HepG2 (cell line): ENCODE results near the gene ATP2B2. TPM values are rescaled to one million over a fixed set of nuclear protein-coding genes. Genes with fewer than 3 reads are reported as not detected.
A peak's percentile ranks its signal among the peaks of the same experiment; 100 is the strongest.

ENCODE experiments used
- ARNT2 ChIP-seq: sonication (generic); formaldehyde crosslinking; IDR thresholded peaks from 2 replicates; pipeline ENCODE4 v1.8.0; 2022; ENCODE audit warnings: mild to moderate bottlenecking, low read depth, missing genetic modification reagents, moderate library complexity
- ATF1 ChIP-seq: IDR thresholded peaks from 2 replicates; pipeline ENCODE4 v1.6.1; 2016; ENCODE audit warnings: mild to moderate bottlenecking, control low read depth
- KAT8 ChIP-seq: IDR thresholded peaks from 2 replicates; pipeline ENCODE4 v1.6.1; 2016; ENCODE audit warnings: missing genetic modification reagents, missing compliant biosample characterization
- RARA ChIP-seq: IDR thresholded peaks from 2 replicates; pipeline ENCODE4 v1.6.1; 2016; ENCODE audit warnings: missing genetic modification reagents, missing compliant biosample characterization
- RARG ChIP-seq: sonication (generic); formaldehyde crosslinking; IDR thresholded peaks from 2 replicates; pipeline ENCODE4 v1.4.0; 2020; ENCODE audit warnings: low read depth, mild to moderate bottlenecking, missing genetic modification reagents
- RBFOX2 ChIP-seq: fragments of 200-400 bp; formaldehyde crosslinking; IDR thresholded peaks from 2 replicates; pipeline ENCODE4 v1.6.1; 2017; ENCODE audit warnings: low read depth, mild to moderate bottlenecking, low read length
- YY1 ChIP-seq: IDR thresholded peaks from 2 replicates; pipeline ENCODE4 v1.6.1; 2011; ENCODE audit warnings: low read length, low read depth, moderate library complexity, mild to moderate bottlenecking; ENCODE audit not compliant: insufficient read depth, insufficient replicate concordance
- ZIK1 ChIP-seq: sonication (generic); formaldehyde crosslinking; IDR thresholded peaks from 2 replicates; pipeline ENCODE4 v1.5.0; 2020; ENCODE audit warnings: mild to moderate bottlenecking, low read depth, missing genetic modification reagents, borderline replicate concordance
- ZMAT3 ChIP-seq: sonication (generic); formaldehyde crosslinking; conservative IDR thresholded peaks from 2 replicates; pipeline ENCODE4 v1.7.0; 2021; ENCODE audit warnings: missing genetic modification reagents
- ZNF230 ChIP-seq: sonication (generic); formaldehyde crosslinking; IDR thresholded peaks from 2 replicates; pipeline ENCODE4 v1.4.0; 2020; ENCODE audit warnings: mild to moderate bottlenecking, missing genetic modification reagents
- ZNF251 ChIP-seq: sonication (generic); formaldehyde crosslinking; IDR thresholded peaks from 2 replicates; pipeline ENCODE4 v1.9.0; 2021; ENCODE audit warnings: mild to moderate bottlenecking, missing genetic modification reagents
- ZNF337 ChIP-seq: sonication (generic); formaldehyde crosslinking; IDR thresholded peaks from 2 replicates; pipeline ENCODE4 v1.5.1; 2020; ENCODE audit warnings: missing genetic modification reagents, low read depth, mild to moderate bottlenecking, borderline replicate concordance
- ZNF564 ChIP-seq: sonication (generic); formaldehyde crosslinking; IDR thresholded peaks from 2 replicates; pipeline ENCODE4 v1.8.1; 2023; ENCODE audit warnings: mild to moderate bottlenecking, missing genetic modification reagents
- ZSCAN22 ChIP-seq: sonication (generic); formaldehyde crosslinking; IDR thresholded peaks from 2 replicates; pipeline ENCODE4 v1.4.0; 2020; ENCODE audit warnings: mild to moderate bottlenecking, missing genetic modification reagents
- ZZZ3 ChIP-seq: sonication (generic); formaldehyde crosslinking; IDR thresholded peaks from 2 replicates; pipeline ENCODE4 v1.4.0; 2020; ENCODE audit warnings: missing genetic modification reagents, mild to moderate bottlenecking, borderline replicate concordance
- polyA plus RNA-seq, 8 experiments: library from polyadenylated mRNA; depleted of rRNA in 3 of 8; stranded (reverse) in 7 of 8; unstranded in 1 of 8; fragments of >200 nt; fragmentation: Illumina TruSeq in 4 of 8; extraction: Trizol in 4 of 8; gene quantifications; 2 replicates each; pipeline versions ENCODE4 v1.2.1 to v1.2.3, GENCODE V29; 2011 to 2016; ENCODE audit warnings: low read depth in 4 of 8, missing spikeins in 1 of 8, mixed read lengths in 1 of 8; ENCODE audit not compliant: insufficient read depth in 1 of 8
- total RNA-seq, 5 experiments: library from RNA; depleted of rRNA; stranded (reverse); fragments of >200 nt; fragmentation: Illumina TruSeq; extraction: Trizol; gene quantifications; 2 replicates each; pipeline ENCODE4 v1.2.3, GENCODE V29; 2016; ENCODE audit warnings: low read depth in 1 of 5
- TF ChIP-seq, protein P1 (sequence below): sonication (generic); formaldehyde crosslinking; conservative IDR thresholded peaks from 2 replicates; pipeline ENCODE4 v1.8.0; 2022; ENCODE audit warnings: mild to moderate bottlenecking, moderate library complexity, missing genetic modification reagents
- TF ChIP-seq, protein P2 (sequence below): sonication (generic); formaldehyde crosslinking; IDR thresholded peaks from 2 replicates; pipeline ENCODE4 v1.8.0; 2022; ENCODE audit warnings: missing genetic modification reagents, mild to moderate bottlenecking, inconsistent platforms, borderline replicate concordance
- TF ChIP-seq, protein P3 (sequence below): sonication (generic); formaldehyde crosslinking; IDR thresholded peaks from 2 replicates; pipeline ENCODE4 v1.4.0; 2020; ENCODE audit warnings: mild to moderate bottlenecking, missing genetic modification reagents
- TF ChIP-seq, protein P4 (sequence below): sonication (generic); IDR thresholded peaks from 2 replicates; pipeline ENCODE4 v1.6.1; 2016; ENCODE audit warnings: low read depth, borderline replicate concordance
- TF ChIP-seq, protein P5 (sequence below): sonication (generic); formaldehyde crosslinking; IDR thresholded peaks from 2 replicates; pipeline ENCODE4 v1.8.0; 2022; ENCODE audit warnings: mild to moderate bottlenecking, missing genetic modification reagents, moderate library complexity
- TF ChIP-seq, protein P6 (sequence below): IDR thresholded peaks from 2 replicates; pipeline ENCODE4 v1.6.1; 2016; ENCODE audit warnings: missing genetic modification reagents, missing compliant biosample characterization
- TF ChIP-seq, protein P7 (sequence below): sonication (generic); formaldehyde crosslinking; IDR thresholded peaks from 2 replicates; pipeline ENCODE4 v1.4.0; 2020; ENCODE audit warnings: mild to moderate bottlenecking, missing genetic modification reagents

Gene ATP2B2
- total and polyA plus RNA-seq, 2 of the 13 experiments (the other 11 are each of a cell fraction or from before 2014, with no cell fraction given), result 1.5 to 2.3 TPM

DNA sequence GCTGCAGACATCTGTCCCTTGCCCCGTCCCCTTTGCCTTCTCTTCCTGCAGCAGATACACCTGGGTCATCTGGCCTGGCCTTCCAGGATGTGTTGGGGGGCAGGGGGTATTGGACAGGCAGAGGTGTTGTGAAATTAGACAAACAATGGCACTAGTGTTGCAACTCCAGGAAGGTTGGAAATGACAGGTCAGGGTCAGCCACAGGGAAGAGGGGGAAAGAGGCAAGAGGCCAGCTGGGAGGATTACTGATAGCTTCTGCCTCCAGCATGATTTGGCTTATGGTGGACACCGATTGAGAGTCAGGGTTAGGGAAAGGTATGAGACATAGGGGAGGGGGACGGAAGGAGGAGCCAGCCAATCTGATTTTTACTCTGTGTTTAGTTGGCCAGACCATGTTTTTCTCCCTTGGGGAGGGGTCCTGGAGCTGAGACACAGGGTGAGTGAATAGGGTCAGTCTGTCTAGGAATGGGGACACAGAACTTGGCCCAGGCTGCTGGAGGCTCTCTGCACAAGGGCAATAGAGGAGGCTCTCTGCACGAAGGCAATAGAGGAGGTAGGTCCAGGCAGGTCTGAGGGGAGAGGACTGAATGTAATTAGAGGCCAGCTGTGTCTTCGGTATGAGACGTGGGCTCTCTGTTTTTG, 3.4 kb upstream of the ATP2B2 start (continued):
- TF ChIP-seq, protein P1, sequence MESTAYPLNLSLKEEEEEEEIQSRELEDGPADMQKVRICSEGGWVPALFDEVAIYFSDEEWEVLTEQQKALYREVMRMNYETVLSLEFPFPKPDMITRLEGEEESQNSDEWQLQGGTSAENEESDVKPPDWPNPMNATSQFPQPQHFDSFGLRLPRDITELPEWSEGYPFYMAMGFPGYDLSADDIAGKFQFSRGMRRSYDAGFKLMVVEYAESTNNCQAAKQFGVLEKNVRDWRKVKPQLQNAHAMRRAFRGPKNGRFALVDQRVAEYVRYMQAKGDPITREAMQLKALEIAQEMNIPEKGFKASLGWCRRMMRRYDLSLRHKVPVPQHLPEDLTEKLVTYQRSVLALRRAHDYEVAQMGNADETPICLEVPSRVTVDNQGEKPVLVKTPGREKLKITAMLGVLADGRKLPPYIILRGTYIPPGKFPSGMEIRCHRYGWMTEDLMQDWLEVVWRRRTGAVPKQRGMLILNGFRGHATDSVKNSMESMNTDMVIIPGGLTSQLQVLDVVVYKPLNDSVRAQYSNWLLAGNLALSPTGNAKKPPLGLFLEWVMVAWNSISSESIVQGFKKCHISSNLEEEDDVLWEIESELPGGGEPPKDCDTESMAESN (CRISPR knock-in tag), result peak; percentile 98
- TF ChIP-seq, protein P2, sequence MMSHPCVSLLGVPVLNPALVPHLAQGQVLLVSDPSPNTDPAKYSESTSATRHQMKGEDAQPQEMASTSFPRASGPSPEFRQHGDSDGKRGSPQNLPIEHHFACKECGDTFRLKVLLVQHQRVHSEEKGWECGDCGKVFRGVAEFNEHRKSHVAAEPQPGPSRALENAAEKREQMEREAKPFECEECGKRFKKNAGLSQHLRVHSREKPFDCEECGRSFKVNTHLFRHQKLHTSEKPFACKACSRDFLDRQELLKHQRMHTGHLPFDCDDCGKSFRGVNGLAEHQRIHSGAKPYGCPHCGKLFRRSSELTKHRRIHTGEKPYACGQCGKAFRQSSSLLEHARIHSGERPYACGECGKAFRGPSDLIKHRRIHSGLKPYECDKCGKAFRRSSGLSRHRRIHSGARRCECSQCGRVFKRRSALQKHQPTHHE (CRISPR knock-in tag), result peak; percentile 81; the same call in 1 of the 2 replicates
- TF ChIP-seq KAT8 (CRISPR knock-in tag) (peak; percentile 82), ZNF230 (CRISPR knock-in tag) (no peak), RBFOX2 (no peak), RARG (CRISPR knock-in tag) (no peak), ATF1 (peak; percentile 41; the same call in 1 of the 2 replicates), RARA (peak; percentile 99), ZNF251 (CRISPR knock-in tag) (no peak), ZZZ3 (CRISPR knock-in tag) (no peak), ZNF337 (CRISPR knock-in tag) (0 out of 2 replicates have a peak, but pooled peaks have one; percentile 17), ARNT2 (CRISPR knock-in tag) (peak; percentile 94), ZSCAN22 (peak; percentile 84; the same call in 1 of the 2 replicates), YY1 (peak; percentile 51), ZNF564 (CRISPR knock-in tag) (peak; percentile 90; the same call in 1 of the 2 replicates), ZIK1 (CRISPR knock-in tag) (no peak; the same call in 1 of the 2 replicates), ZMAT3 (CRISPR knock-in tag) (peak; percentile 95)
- TF ChIP-seq, protein P3, sequence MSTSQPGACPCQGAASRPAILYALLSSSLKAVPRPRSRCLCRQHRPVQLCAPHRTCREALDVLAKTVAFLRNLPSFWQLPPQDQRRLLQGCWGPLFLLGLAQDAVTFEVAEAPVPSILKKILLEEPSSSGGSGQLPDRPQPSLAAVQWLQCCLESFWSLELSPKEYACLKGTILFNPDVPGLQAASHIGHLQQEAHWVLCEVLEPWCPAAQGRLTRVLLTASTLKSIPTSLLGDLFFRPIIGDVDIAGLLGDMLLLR, result 0 out of 2 replicates have a peak, but pooled peaks have one; percentile 41
- TF ChIP-seq, protein P4, sequence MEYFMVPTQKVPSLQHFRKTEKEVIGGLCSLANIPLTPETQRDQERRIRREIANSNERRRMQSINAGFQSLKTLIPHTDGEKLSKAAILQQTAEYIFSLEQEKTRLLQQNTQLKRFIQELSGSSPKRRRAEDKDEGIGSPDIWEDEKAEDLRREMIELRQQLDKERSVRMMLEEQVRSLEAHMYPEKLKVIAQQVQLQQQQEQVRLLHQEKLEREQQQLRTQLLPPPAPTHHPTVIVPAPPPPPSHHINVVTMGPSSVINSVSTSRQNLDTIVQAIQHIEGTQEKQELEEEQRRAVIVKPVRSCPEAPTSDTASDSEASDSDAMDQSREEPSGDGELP, result peak; percentile 95
- TF ChIP-seq, protein P5, sequence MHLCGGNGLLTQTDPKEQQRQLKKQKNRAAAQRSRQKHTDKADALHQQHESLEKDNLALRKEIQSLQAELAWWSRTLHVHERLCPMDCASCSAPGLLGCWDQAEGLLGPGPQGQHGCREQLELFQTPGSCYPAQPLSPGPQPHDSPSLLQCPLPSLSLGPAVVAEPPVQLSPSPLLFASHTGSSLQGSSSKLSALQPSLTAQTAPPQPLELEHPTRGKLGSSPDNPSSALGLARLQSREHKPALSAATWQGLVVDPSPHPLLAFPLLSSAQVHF (CRISPR knock-in tag), result no peak
- TF ChIP-seq, protein P6, sequence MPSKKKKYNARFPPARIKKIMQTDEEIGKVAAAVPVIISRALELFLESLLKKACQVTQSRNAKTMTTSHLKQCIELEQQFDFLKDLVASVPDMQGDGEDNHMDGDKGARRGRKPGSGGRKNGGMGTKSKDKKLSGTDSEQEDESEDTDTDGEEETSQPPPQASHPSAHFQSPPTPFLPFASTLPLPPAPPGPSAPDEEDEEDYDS (CRISPR knock-in tag), result no peak
- TF ChIP-seq, protein P7, sequence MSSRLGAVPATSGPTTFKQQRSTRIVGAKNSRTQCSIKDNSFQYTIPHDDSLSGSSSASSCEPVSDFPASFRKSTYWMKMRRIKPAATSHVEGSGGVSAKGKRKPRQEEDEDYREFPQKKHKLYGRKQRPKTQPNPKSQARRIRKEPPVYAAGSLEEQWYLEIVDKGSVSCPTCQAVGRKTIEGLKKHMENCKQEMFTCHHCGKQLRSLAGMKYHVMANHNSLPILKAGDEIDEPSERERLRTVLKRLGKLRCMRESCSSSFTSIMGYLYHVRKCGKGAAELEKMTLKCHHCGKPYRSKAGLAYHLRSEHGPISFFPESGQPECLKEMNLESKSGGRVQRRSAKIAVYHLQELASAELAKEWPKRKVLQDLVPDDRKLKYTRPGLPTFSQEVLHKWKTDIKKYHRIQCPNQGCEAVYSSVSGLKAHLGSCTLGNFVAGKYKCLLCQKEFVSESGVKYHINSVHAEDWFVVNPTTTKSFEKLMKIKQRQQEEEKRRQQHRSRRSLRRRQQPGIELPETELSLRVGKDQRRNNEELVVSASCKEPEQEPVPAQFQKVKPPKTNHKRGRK (CRISPR knock-in tag), result no peak
